AG04450 (cell line): ENCODE measurements around the gene KLHDC8A. TPM values are rescaled to one million over a fixed set of nuclear protein-coding genes. Genes with fewer than 3 reads are reported as not detected.

ENCODE experiments used
- CTCF ChIA-PET: fragments of 300-600, 350-600 bp; formaldehyde crosslinking; extraction: SDS; loops from one replicate; lab custom pipeline; 2022; ENCODE audit warnings: antibody characterized with exemption, inconsistent platforms; lab: Charles Lee
- POLR2A ChIA-PET: fragments of 350-600 bp; formaldehyde crosslinking; extraction: SDS; loops from one replicate; lab custom pipeline; 2021; ENCODE audit warnings: antibody characterized with exemption, inconsistent platforms; lab: Yijun Ruan, JAX
- DNase-seq: peaks from one replicate; pipeline ENCODE4 v3.0.0-alpha.2; 2011; ENCODE audit warnings: low read depth, low spot score
- H3K27ac ChIP-seq: one replicate; pipeline ENCODE4 v1.5.1; 2012; ENCODE audit warnings: low read depth, low read length, control low read depth
- H3K27me3 ChIP-seq: one replicate; pipeline ENCODE4 v1.6.0; 2012; ENCODE audit warnings: low read length; ENCODE audit not compliant: control insufficient read depth, insufficient read depth
- H3K4me3 ChIP-seq: 2 replicates; pipeline ENCODE4 v1.5.1; 2011; ENCODE audit warnings: mild to moderate bottlenecking, low read depth, low read length, control low read depth
- H3K9me3 ChIP-seq: 2 replicates; pipeline ENCODE4 v1.5.1; 2012; ENCODE audit warnings: low read length; ENCODE audit not compliant: control insufficient read depth, insufficient read depth
- polyA plus RNA-seq: library from polyadenylated mRNA; depleted of rRNA; stranded (reverse); fragments of >200 nt; gene quantifications from 2 replicates; pipeline ENCODE4 v1.2.3, GENCODE V29; 2011
- TF ChIP-seq, protein P1 (sequence below): IDR thresholded peaks from 2 replicates; pipeline ENCODE4 v1.5.1; 2011; ENCODE audit warnings: low read depth, low read length, control low read depth, inconsistent platforms

Gene KLHDC8A
- polyA plus RNA-seq, 1 experiment, result 0.06 TPM

DNA sequence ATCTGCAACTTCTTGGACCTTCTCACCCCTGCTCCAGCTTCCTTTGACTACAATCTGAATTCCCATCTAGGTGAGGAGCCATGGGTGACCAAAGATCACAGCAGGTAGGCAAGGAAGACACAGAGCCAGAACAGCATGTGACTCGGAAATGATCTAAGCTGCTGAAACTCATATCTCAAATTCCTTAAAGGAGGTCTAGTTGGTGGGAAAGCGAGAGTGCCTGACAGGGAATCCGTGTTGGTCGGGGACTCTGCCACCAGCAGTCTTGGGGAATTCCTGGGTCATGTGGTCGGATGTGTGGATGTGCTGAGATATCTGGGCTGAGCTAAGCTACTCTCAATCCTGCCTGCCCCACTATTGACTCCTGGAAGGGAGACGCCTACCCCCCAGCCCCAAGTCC lies 31.9 kb downstream of the KLHDC8A start:
- ChIA-PET POLR2A (interaction anchor here (1.0 to 1.9 kb wide), 5 partner anchors 23 to 54 kb away, joined by 3 to 16 read pairs (median 4); no protein-coding TSS in a partner anchor), CTCF (interaction anchor here (0.7 to 14.1 kb wide), 29 partner anchors 10 to 336 kb away, joined by 3 to 603 read pairs (median 6); no protein-coding TSS in a partner anchor)
- Histone ChIP-seq H3K4me3 (no peak overlapping the region), H3K27ac (no peak overlapping the region), H3K27me3 (peaks cover 8% of the 10 kb centered on the region), H3K9me3 (peaks cover 5% of the 10 kb centered on the region; the same call in 1 of the 2 replicates)
- DNase-seq, result no peak
- TF ChIP-seq, protein P1, sequence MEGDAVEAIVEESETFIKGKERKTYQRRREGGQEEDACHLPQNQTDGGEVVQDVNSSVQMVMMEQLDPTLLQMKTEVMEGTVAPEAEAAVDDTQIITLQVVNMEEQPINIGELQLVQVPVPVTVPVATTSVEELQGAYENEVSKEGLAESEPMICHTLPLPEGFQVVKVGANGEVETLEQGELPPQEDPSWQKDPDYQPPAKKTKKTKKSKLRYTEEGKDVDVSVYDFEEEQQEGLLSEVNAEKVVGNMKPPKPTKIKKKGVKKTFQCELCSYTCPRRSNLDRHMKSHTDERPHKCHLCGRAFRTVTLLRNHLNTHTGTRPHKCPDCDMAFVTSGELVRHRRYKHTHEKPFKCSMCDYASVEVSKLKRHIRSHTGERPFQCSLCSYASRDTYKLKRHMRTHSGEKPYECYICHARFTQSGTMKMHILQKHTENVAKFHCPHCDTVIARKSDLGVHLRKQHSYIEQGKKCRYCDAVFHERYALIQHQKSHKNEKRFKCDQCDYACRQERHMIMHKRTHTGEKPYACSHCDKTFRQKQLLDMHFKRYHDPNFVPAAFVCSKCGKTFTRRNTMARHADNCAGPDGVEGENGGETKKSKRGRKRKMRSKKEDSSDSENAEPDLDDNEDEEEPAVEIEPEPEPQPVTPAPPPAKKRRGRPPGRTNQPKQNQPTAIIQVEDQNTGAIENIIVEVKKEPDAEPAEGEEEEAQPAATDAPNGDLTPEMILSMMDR, result no peak

DNA sequence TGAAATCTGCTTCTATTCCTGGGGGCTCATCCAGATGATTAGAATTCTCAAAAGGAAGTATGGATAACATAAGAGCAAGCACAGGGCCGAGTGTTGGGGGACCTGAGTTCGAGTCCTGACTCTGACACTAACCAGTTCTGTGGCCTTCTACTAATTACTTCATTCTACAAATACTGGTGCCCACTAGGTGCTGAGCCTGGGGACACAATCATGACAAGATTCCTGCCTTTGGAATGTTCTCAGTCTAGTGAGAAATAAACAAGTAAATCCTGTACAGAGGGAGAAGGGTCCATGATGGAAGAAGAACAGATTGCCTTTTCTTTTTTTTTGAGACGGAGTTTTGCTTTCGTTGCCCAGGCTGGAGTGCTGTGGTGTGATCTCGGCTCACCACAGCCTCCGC lies 32.9 kb downstream of the KLHDC8A start:
- H3K27me3 ChIP-seq, result peaks cover 7% of the 10 kb centered on the region
- POLR2A ChIA-PET, result interaction anchor here (1.5 kb wide), 1 partner anchor 50 kb away, joined by 4 read pairs; no protein-coding TSS in a partner anchor

DNA sequence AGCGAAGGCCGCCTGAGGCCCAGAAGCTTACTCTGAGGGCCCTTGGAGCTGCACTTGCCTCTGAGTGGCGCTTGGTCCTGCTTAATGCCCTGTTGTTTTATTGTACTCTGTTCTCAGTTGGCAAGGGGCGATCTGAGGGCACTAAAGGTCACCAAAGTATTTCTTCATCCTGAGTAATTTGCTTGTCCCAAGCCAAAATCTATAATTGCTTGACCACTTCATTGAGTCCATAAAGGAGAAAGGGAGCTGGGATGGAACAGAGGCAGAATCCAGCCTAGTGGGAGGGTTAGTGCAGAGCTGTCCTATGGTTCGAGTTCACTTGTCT lies 34.8 kb downstream of the KLHDC8A start:
- H3K9me3 ChIP-seq, result peaks cover 5% of the 10 kb centered on the region; the same call in 1 of the 2 replicates
- ChIA-PET POLR2A (interaction anchor here (0.5 to 2.1 kb wide), 7 partner anchors 21 to 171 kb away, joined by 3 to 8 read pairs (median 5); no protein-coding TSS in a partner anchor), CTCF (interaction anchor here (0.7 to 14.1 kb wide), 4 partner anchors 15 to 93 kb away, joined by 3 to 603 read pairs (median 38); no protein-coding TSS in a partner anchor)
- H3K27ac ChIP-seq, result no peak overlapping the region
- H3K4me3 ChIP-seq, result 0 out of 2 replicates have a peak overlapping the region, but pooled peaks have one; percentile 32
- DNase-seq, result no peak
- TF ChIP-seq, protein P1, result no peak
- peaks cover 4% of the 10 kb centered on the region for H3K27me3 ChIP-seq

More for the DNA sequence above, 32.9 kb downstream of the KLHDC8A start:
- Histone ChIP-seq H3K9me3 (peaks cover 5% of the 10 kb centered on the region; the same call in 1 of the 2 replicates), H3K27ac (no peak overlapping the region), H3K4me3 (no peak overlapping the region)
- CTCF ChIA-PET, result interaction anchor here (1.4 to 14.1 kb wide), 12 partner anchors 9 to 335 kb away, joined by 4 to 603 read pairs (median 16); no protein-coding TSS in a partner anchor
- TF ChIP-seq, protein P1, result no peak
- DNase-seq, result no peak

DNA sequence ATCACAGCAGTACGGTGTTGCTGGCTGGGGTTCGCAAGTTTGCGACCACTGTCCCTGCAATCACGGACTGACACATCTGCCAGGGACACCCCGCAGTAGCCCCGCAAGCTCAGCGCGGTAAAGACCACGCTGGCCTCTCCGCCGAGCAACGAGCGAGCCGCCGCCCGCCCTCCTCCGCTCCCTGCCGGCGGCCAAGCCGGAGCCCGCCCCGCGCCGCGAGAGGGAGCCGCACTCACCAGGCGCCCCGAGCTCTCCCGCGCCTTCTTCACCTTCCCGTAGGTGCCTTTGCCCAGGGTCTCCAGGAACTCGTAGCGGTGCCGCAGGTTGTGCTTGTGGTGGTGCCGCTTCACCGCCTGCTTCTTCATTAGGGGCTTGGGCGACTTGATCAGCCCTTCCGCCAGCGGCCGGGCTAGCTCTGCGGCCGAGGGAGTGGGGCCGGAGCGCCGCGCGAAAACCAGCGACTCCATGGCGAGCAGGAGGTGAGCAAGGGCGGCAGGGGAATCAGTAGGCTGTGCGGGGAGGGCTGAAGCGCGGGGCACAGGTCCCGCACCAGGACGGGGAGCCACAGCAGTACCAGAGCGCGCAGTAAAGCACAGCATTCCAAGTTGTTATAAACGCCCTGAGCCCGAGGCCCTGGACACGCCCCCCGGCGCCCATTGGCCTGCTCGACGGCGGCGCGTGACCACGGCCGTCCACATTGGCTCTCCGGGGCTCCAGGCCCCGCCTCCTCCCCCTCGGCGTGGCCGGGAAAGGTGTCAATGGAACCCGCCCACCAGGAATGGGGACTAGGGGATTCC lies 35.4 kb downstream of the KLHDC8A start, which contains the start of gene NUAK2:
Gene NUAK2, minus strand, starts transcription at position 584 of the 797 bp plus-strand sequence. Its CDS starts 117 bp downstream, at position 467.
- ChIA-PET CTCF (interaction anchor here (0.6 to 14.1 kb wide), 10 partner anchors 14 to 1308 kb away, joined by 3 to 603 read pairs (median 4); no protein-coding TSS in a partner anchor), POLR2A (interaction anchor here (0.6 to 2.1 kb wide), 8 partner anchors 20 to 170 kb away, joined by 3 to 8 read pairs (median 5); no protein-coding TSS in a partner anchor)
- H3K27me3 ChIP-seq, result peaks cover 4% of the 10 kb centered on the region
- peak within 1 kb of the TSS; percentile 80 for H3K27ac ChIP-seq
- TF ChIP-seq, protein P1, result peak; percentile 41
- peaks cover 5% of the 10 kb centered on the region; the same call in 1 of the 2 replicates for H3K9me3 ChIP-seq
- peak within 1 kb of the TSS; percentile 93 for H3K4me3 ChIP-seq
- DNase-seq, result peak; percentile 61
